Activated effector memory CD4-positive, alpha-beta T cell treated with Interleukin-2 at 50 U/mL for 16 hours (primary cell): ENCODE data around the gene ENAM.

Experiments
- DNase-seq: peaks from one replicate; pipeline ENCODE4 v3.0.0-alpha.2; 2020

Gene ENAM

GRCh38 chr4:70628444-70628843, at the start of gene ENAM:
ENAM (plus strand) TSS chr4:70628744; CDS start chr4:70629501, 757 bp downstream.
- no peak for DNase-seq

- DNase-seq: no peak
Observed at GRCh38 chr4:70581980-70582379, 46.6 kb upstream of the ENAM start.

GRCh38 chr4:70583952-70584834, 44.4 kb upstream of the ENAM start:
- DNase-seq: no peak

GRCh38 chr4:70586841-70587240, 41.7 kb upstream of the ENAM start:
- DNase-seq: no peak

DNA sequence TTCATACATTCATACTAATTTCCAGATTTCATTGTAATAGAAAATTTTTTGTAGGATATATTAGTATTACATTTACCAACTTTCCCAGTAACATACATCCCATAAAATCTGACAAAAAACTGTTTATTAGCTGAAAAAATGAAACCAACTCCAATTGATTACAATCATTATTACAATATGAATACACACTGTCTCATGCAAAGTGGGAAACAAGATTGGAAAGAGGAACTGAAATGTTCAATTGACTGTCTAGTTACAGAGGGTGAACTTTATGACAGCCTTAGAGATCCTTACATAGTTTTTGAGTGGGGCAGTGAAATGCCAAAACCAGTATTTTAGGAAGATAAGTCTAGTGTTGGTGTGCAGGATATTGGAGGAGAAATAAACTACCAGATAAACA, 38.8 kb upstream of the ENAM start:
- no peak for DNase-seq

- DNase-seq: no peak
Observed at GRCh38 chr4:70591955-70592582, 36.5 kb upstream of the ENAM start, which contains the start of gene AMBN. AMBN (plus strand) TSS chr4:70592256; CDS start chr4:70592359, 103 bp downstream.

- DNase-seq: no peak
Observed at GRCh38 chr4:70594196-70594595, 34.3 kb upstream of the ENAM start.

DNA sequence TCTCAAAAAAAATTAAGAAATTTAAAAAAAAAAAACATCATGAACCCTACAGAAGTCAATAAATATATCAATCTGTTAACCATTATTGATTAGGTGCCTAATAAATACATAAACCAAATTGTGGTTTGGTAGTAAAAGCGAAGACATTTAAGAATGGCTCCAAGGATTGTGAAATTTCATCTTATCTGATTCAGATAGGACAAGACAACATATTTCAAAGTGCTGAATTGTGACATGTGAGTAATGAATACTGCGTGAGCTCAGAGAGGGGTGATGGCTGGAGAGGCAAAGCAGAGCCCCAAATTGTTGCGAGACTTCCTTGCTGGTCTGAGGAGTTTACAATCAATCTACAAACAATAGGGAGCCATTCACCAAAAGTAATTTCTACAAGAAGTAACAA, 28.2 kb upstream of the ENAM start:
- no peak for DNase-seq

DNA sequence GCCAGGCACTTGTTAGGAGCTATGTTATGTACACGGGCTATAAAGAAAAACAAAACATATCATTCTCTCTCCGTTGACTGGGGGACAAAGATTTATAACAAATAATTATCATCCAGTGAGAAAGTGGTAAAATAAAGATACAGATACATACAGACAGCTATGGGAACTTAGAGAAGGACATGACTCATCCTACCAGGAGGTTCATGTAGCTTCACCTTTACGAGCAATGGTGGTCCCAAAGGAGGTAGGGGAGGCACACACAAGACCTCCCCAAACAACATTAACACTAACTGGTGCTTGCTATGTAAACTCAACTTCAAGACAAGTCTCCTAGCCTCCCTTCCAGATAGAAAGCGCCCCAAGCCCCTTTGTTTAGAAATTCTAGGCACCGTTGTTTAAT, 27.6 kb upstream of the ENAM start:
- DNase-seq: no peak

GRCh38 chr4:70601422-70602039, 27.0 kb upstream of the ENAM start:
- peak; percentile 32 for DNase-seq

GRCh38 chr4:70603856-70604255, 24.7 kb upstream of the ENAM start:
- DNase-seq: no peak

DNA sequence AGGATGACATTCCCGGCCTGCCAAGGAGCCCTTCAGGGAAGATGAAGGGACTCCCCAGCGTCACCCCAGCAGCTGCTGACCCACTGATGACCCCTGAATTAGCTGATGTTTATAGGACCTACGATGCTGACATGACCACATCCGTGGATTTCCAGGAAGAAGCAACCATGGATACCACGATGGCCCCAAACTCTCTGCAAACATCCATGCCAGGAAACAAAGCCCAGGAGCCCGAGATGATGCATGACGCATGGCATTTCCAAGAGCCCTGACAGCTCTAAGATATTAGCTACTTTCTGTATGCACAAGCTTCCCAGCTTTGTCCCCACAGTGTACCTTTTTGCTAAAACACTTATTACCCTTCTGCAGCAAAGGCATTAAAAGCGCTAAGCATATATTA, 22.1 kb upstream of the ENAM start:
- no peak for DNase-seq

DNA sequence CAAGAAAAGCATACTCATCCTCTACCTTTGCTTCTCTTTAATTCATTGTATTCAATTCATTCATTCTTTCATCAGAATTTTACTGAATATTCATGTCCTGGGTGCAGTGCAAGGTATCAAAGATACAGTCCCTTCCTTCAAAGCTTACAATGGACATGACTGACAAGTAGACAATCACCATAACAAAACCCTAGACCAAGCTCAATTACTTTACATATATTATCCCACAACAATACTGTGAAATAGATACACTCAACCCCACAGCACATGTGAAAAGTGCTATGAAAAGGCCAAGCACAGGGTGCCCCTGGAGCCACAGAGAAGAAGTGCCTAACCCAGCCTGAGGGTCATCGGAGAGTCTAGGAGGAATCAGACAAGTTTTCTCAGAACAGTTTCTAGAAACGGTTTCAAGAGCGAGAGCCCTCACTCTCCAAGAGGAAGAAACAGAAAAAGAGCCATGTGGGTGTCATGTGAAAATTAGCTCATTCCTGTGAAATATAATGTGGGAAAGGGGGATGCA, 21.1 kb upstream of the ENAM start:
- DNase-seq: no peak

DNA sequence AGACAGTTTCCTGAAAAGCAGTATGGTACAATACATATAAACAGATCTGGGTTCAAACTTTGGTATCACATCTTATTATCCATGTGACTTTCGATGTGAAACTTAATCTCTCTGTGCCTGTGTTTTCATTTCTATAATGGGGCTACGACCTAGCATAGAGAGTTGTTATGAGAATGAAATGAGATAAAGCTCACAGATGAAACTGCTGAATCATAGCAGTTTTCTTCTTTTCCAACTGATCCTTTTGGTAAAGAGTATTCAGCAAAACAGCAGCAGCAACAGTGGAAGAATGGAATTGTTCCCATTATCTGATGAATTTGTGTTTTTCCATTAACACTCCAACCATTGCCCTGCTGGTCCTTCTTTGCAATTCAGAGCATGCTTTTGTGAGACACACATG, 20.2 kb upstream of the ENAM start:
- no peak for DNase-seq

GRCh38 chr4:70613306-70614183, 15.0 kb upstream of the ENAM start:
- no peak for DNase-seq

- DNase-seq: no peak
Observed at GRCh38 chr4:70614184-70614555, 14.4 kb upstream of the ENAM start.

DNA sequence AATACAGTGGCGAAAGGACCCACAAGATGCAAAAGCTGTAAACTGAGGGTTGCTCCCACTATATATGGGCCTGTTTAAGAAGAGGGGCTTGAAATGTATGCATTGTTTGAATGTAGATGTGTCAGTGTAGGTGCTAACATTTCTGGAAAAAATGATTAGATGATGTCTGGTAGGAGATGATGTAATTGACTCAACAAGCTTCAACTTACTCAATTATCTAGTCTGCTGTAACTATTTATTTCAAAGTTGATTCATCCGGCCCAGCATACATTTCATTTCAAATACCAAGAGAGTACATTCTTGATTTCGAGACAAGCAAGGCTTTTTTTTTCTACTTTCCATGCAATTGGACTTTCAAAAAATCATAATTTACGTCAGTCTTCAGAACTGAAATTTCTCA, 9.3 kb upstream of the ENAM start:
- no peak for DNase-seq

- no peak for DNase-seq
Observed at GRCh38 chr4:70619778-70620177, 8.8 kb upstream of the ENAM start.

DNA sequence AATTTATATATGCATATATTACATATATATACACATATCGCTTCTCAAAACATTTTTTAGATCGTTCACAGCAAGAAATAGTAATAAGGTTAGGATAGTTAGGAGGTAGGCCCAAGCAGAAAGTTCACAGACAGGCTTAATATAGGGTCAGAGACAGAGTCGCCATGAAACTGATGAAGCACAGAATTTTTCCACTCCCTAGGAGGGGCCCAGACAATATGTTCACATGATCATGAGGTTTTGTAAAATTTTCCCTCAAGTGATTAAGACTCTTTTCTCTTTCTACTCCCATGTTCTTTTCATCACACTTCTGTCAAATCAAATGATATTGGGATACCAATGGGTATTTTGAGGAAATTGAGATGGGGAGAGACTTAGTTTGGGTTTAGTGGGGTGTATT, 5.2 kb upstream of the ENAM start:
- DNase-seq: no peak

DNA sequence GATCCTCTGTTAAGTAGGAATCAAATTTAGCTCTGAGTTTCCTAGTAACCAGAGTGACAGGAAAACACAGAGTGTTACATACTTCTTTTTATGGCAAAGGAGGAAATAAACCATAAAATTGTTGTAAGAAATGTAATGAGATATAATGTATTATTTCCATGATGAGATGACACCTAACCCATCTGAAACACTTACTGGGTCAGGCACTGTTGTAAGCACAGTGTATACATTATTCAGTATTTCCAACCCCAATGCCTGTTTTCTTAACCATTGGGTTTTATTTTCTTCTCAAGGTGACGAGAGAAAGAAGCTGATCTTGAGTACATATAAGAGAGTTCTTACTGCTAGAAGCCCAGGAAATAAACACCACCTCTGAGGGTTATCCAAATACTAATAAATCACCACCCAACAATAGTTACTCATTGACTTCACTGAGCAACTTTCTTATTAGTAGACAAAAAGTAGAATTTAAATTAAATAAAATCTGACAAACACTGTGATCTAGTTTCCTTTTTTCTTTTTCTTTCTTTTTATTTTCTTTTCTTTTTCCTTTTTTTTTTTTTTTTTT, 4.2 kb upstream of the ENAM start:
- no peak for DNase-seq

- DNase-seq: no peak
Observed at GRCh38 chr4:70627620-70628019, 924 bp upstream of the ENAM start.

DNA sequence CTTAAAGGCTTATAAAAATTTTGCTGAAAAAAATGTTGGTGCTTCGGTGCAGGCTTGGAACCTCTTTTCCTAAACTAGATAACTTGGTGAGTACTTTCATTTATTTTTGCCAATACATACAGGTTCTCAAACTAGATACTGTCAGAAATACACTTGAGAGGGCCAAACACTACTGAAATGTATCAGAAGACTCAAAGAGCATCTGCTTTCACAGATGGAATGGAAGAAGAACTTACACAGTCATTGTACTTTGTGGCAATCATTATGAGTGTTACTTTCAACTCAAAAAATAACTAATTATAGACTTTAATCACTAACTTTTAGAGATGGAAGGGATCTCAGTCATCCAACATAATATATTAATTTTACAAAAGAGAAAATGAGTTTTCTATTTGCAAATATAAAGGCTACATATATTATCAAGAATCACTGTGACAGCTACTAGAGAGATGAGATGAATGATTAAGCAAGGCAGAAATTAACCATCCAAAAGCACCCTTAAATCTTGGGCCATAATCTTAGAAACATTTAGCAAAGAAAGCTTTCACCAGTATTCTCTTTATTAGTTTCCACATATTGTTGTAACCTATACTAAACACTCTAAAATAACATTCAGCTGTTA, 1.0 kb downstream of the ENAM start:
- no peak for DNase-seq
